ENCODE data around the gene GPR176. TPM values are rescaled to one million over a fixed set of nuclear protein-coding genes. Genes with fewer than 3 reads are reported as not detected.
A peak's percentile ranks its signal among the peaks of the same experiment; 100 is the strongest.

Gene GPR176
- total RNA-seq (10 to 100 TPM; 13.7 to 28.3 TPM), polyA plus RNA-seq (ENCODE audit: insufficient read length in 2 of 2) (10 to 100 TPM; 28.1 to 29.7 TPM)
- long read RNA-seq, donor 1, transcript GPR176-205 (3 exons, 2,816 nt), result major isoform, 6 of 6 reads
- long read RNA-seq, donor 1, partial matches to known transcripts, result 0 of 6 reads
- long read RNA-seq, donor 1, other reads (novel, unspliced or antisense), result 0 of 6 reads
- long read RNA-seq, donor 2, partial matches to known transcripts, result 0 of 3 reads
- long read RNA-seq, donor 2, other reads (novel, unspliced or antisense), result 0 of 3 reads
- long read RNA-seq, donor 3, partial matches to known transcripts, result 0 of 4 reads
- long read RNA-seq, donor 3, other reads (novel, unspliced or antisense), result 0 of 4 reads
- long read RNA-seq, donor 4, result 0 reads

- Histone ChIP-seq H3K36me3 (ENCODE audit: control insufficient read depth, insufficient read depth, low read length) (no peaks in the 10 kb centered on the region), H3K4me3 (ENCODE audit: low read depth, low read length) (peak within 1 kb of the TSS; percentile 74), H3K4me1 (ENCODE audit: control insufficient read depth, insufficient read depth, low read length) (peaks cover 17% of the 10 kb centered on the region), H3K27me3 (ENCODE audit: control insufficient read depth, insufficient read depth, low read length) (peaks cover 16% of the 10 kb centered on the region), H3K9me3 (ENCODE audit: control insufficient read depth, insufficient read depth, low read length) (no peaks in the 10 kb centered on the region), H3K27ac (ENCODE audit: low read depth, low read length) (peak within 1 kb of the TSS; percentile 75)
- DNase-seq (ENCODE audit: low read depth in 4 of 6, low spot score in 6 of 6), result peak in 3 of 6 donors; percentile 28 to 72 (median 70)
- under 1% methylated on average over 84 of the region's 84 CpGs for WGBS (ENCODE audit: insufficient coverage)
Measured at GRCh38 chr15:39919748-39920509, at the start of gene GPR176. TSS of gene GPR176 (minus strand) at chr15:39920266. CDS start at chr15:39920026, 240 bp downstream.

GRCh38 chr15:39969002-39969394, 48.9 kb upstream of the GPR176 start:
- no peaks in the 10 kb centered on the region for H3K4me1 ChIP-seq (ENCODE audit: control insufficient read depth, insufficient read depth, low read length)
- DNase-seq (ENCODE audit: low read depth in 4 of 6, low spot score in 6 of 6), result no peak
- H3K4me3 ChIP-seq (ENCODE audit: low read depth, low read length), result no peak overlapping the region
- WGBS (ENCODE audit: insufficient coverage), result no CpG with 5 or more reads among the region's 2 CpGs
- H3K27me3 ChIP-seq (ENCODE audit: control insufficient read depth, insufficient read depth, low read length), result no peaks in the 10 kb centered on the region
- H3K27ac ChIP-seq (ENCODE audit: low read depth, low read length), result no peak overlapping the region
- H3K9me3 ChIP-seq (ENCODE audit: control insufficient read depth, insufficient read depth, low read length), result no peaks in the 10 kb centered on the region
- peaks cover 24% of the 10 kb centered on the region for H3K36me3 ChIP-seq (ENCODE audit: control insufficient read depth, insufficient read depth, low read length)

GRCh38 chr15:39968273-39969001, 48.4 kb upstream of the GPR176 start:
- H3K9me3 ChIP-seq (ENCODE audit: control insufficient read depth, insufficient read depth, low read length), result no peaks in the 10 kb centered on the region
- H3K27me3 ChIP-seq (ENCODE audit: control insufficient read depth, insufficient read depth, low read length), result no peaks in the 10 kb centered on the region
- peaks cover 24% of the 10 kb centered on the region for H3K36me3 ChIP-seq (ENCODE audit: control insufficient read depth, insufficient read depth, low read length)
- 100% methylated on average over 1 of the region's 3 CpGs for WGBS (ENCODE audit: insufficient coverage)
- no peak overlapping the region for H3K4me3 ChIP-seq (ENCODE audit: low read depth, low read length)
- no peak for DNase-seq (ENCODE audit: low read depth in 4 of 6, low spot score in 6 of 6)
- H3K4me1 ChIP-seq (ENCODE audit: control insufficient read depth, insufficient read depth, low read length), result no peaks in the 10 kb centered on the region
- no peak overlapping the region for H3K27ac ChIP-seq (ENCODE audit: low read depth, low read length)

GRCh38 chr15:39966521-39966920, 46.5 kb upstream of the GPR176 start:
- no peaks in the 10 kb centered on the region for H3K27me3 ChIP-seq (ENCODE audit: control insufficient read depth, insufficient read depth, low read length)
- DNase-seq (ENCODE audit: low read depth in 4 of 6, low spot score in 6 of 6), result no peak
- no peaks in the 10 kb centered on the region for H3K4me1 ChIP-seq (ENCODE audit: control insufficient read depth, insufficient read depth, low read length)
- H3K4me3 ChIP-seq (ENCODE audit: low read depth, low read length), result no peak overlapping the region
- peaks cover 24% of the 10 kb centered on the region for H3K36me3 ChIP-seq (ENCODE audit: control insufficient read depth, insufficient read depth, low read length)
- no peak overlapping the region for H3K27ac ChIP-seq (ENCODE audit: low read depth, low read length)
- no CpG with 5 or more reads among the region's 2 CpGs for WGBS (ENCODE audit: insufficient coverage)
- no peaks in the 10 kb centered on the region for H3K9me3 ChIP-seq (ENCODE audit: control insufficient read depth, insufficient read depth, low read length)

GRCh38 chr15:39963786-39964185, 43.7 kb upstream of the GPR176 start:
- H3K4me1 ChIP-seq (ENCODE audit: control insufficient read depth, insufficient read depth, low read length), result no peaks in the 10 kb centered on the region
- no peaks in the 10 kb centered on the region for H3K27me3 ChIP-seq (ENCODE audit: control insufficient read depth, insufficient read depth, low read length)
- no peak overlapping the region for H3K27ac ChIP-seq (ENCODE audit: low read depth, low read length)
- peaks cover 18% of the 10 kb centered on the region for H3K36me3 ChIP-seq (ENCODE audit: control insufficient read depth, insufficient read depth, low read length)
- no peak overlapping the region for H3K4me3 ChIP-seq (ENCODE audit: low read depth, low read length)
- no peaks in the 10 kb centered on the region for H3K9me3 ChIP-seq (ENCODE audit: control insufficient read depth, insufficient read depth, low read length)
- no CpG with 5 or more reads among the region's 2 CpGs for WGBS (ENCODE audit: insufficient coverage)
- DNase-seq (ENCODE audit: low read depth in 4 of 6, low spot score in 6 of 6), result peak in 1 of 6 donors; percentile 51

GRCh38 chr15:39961051-39961450, 41.0 kb upstream of the GPR176 start:
- no peaks in the 10 kb centered on the region for H3K4me1 ChIP-seq (ENCODE audit: control insufficient read depth, insufficient read depth, low read length)
- no peaks in the 10 kb centered on the region for H3K9me3 ChIP-seq (ENCODE audit: control insufficient read depth, insufficient read depth, low read length)
- no peak overlapping the region for H3K4me3 ChIP-seq (ENCODE audit: low read depth, low read length)
- no peak overlapping the region for H3K27ac ChIP-seq (ENCODE audit: low read depth, low read length)
- peaks cover 20% of the 10 kb centered on the region for H3K36me3 ChIP-seq (ENCODE audit: control insufficient read depth, insufficient read depth, low read length)
- WGBS (ENCODE audit: insufficient coverage), result 90% methylated on average over 1 of the region's 1 CpG
- DNase-seq (ENCODE audit: low read depth in 4 of 6, low spot score in 6 of 6), result no peak
- no peaks in the 10 kb centered on the region for H3K27me3 ChIP-seq (ENCODE audit: control insufficient read depth, insufficient read depth, low read length)

GRCh38 chr15:39960411-39960810, 40.3 kb upstream of the GPR176 start:
- H3K27ac ChIP-seq (ENCODE audit: low read depth, low read length), result no peak overlapping the region
- H3K27me3 ChIP-seq (ENCODE audit: control insufficient read depth, insufficient read depth, low read length), result no peaks in the 10 kb centered on the region
- no peak overlapping the region for H3K4me3 ChIP-seq (ENCODE audit: low read depth, low read length)
- 98% methylated on average over 3 of the region's 3 CpGs for WGBS (ENCODE audit: insufficient coverage)
- no peaks in the 10 kb centered on the region for H3K9me3 ChIP-seq (ENCODE audit: control insufficient read depth, insufficient read depth, low read length)
- no peak for DNase-seq (ENCODE audit: low read depth in 4 of 6, low spot score in 6 of 6)
- H3K36me3 ChIP-seq (ENCODE audit: control insufficient read depth, insufficient read depth, low read length), result peaks cover 18% of the 10 kb centered on the region
- no peaks in the 10 kb centered on the region for H3K4me1 ChIP-seq (ENCODE audit: control insufficient read depth, insufficient read depth, low read length)

GRCh38 chr15:39959411-39959810, 39.3 kb upstream of the GPR176 start:
- Histone ChIP-seq H3K36me3 (ENCODE audit: control insufficient read depth, insufficient read depth, low read length) (peaks cover 18% of the 10 kb centered on the region), H3K9me3 (ENCODE audit: control insufficient read depth, insufficient read depth, low read length) (no peaks in the 10 kb centered on the region), H3K27ac (ENCODE audit: low read depth, low read length) (no peak overlapping the region), H3K27me3 (ENCODE audit: control insufficient read depth, insufficient read depth, low read length) (no peaks in the 10 kb centered on the region), H3K4me3 (ENCODE audit: low read depth, low read length) (no peak overlapping the region), H3K4me1 (ENCODE audit: control insufficient read depth, insufficient read depth, low read length) (no peaks in the 10 kb centered on the region)
- 83% methylated on average over 1 of the region's 1 CpG for WGBS (ENCODE audit: insufficient coverage)
- no peak for DNase-seq (ENCODE audit: low read depth in 4 of 6, low spot score in 6 of 6)

- peaks cover 25% of the 10 kb centered on the region for H3K36me3 ChIP-seq (ENCODE audit: control insufficient read depth, insufficient read depth, low read length)
- no peaks in the 10 kb centered on the region for H3K4me1 ChIP-seq (ENCODE audit: control insufficient read depth, insufficient read depth, low read length)
- no peaks in the 10 kb centered on the region for H3K27me3 ChIP-seq (ENCODE audit: control insufficient read depth, insufficient read depth, low read length)
- DNase-seq (ENCODE audit: low read depth in 4 of 6, low spot score in 6 of 6), result no peak
- H3K27ac ChIP-seq (ENCODE audit: low read depth, low read length), result no peak overlapping the region
- 67% methylated on average over 1 of the region's 1 CpG for WGBS (ENCODE audit: insufficient coverage)
- no peak overlapping the region for H3K4me3 ChIP-seq (ENCODE audit: low read depth, low read length)
- no peaks in the 10 kb centered on the region for H3K9me3 ChIP-seq (ENCODE audit: control insufficient read depth, insufficient read depth, low read length)
Measured at GRCh38 chr15:39957481-39957880, 37.4 kb upstream of the GPR176 start.

All from spinal cord (tissue), 10 donors.